A549 treated with AZD9567 at 1 μM for 4 hours (cell line): ENCODE measurements around the gene CHRFAM7A. TPM values are rescaled to one million over a fixed set of nuclear protein-coding genes. Genes with fewer than 3 reads are reported as not detected.

ENCODE experiments used
- total RNA-seq: library from RNA; stranded (reverse); fragments of 200-300 nt; extraction: Qiagen RNA extraction; gene quantifications from 5 replicates; pipeline ENCODE4 v1.2.3, GENCODE V29; 2022; ENCODE audit not compliant: insufficient read depth

Gene CHRFAM7A
- 5.7 to 11.8 TPM (median 7.3 TPM) in 5 replicates for total RNA-seq

DNA sequence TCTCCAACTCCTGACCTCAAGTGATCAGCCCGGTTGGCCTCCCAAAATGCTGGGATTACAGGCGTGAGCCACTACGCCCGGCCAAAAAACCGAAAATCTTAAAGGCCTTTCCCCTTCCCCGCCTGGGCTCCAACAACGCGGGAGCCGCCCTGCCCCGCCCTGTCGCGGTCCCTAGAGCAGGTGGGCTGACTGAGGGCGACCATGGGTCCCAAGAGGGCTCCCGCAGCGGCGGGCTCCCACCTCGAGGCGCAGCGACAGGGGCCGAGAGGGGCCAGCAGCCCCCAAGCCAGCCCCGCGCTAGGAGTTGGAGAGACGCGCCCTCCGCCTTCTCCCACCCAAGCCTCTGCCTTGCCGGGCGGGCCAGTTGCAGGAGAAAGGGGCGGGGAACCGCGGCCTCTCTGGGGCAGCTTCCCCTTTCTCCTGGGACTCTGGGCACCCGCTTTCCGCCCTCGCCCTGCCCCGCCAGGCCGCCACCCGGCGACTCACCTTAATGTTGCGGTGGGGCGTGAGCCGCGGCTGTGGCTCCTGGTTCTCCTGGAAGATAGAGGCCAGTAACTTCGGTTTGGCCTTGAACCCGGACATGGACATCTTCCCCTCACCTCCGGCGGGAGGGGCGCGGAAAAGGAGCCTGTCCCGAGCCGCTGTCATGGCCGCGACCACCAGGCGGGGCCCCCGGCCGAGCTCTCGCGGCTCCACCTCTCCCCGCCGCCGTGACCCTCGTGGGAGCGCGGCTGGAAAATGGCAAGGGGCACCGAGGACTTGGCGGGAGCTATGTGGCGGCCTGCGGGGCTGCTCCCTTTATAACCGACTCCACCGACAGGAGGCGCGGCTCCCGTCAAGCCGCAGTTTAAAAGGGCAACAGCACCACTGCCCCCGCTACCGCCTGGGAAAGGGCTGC, at the start of gene CHRFAM7A:
CHRFAM7A (minus strand) TSS at position 775 of the 898 bp plus-strand sequence. CDS start 10,189 bp downstream, outside the sequence.

DNA sequence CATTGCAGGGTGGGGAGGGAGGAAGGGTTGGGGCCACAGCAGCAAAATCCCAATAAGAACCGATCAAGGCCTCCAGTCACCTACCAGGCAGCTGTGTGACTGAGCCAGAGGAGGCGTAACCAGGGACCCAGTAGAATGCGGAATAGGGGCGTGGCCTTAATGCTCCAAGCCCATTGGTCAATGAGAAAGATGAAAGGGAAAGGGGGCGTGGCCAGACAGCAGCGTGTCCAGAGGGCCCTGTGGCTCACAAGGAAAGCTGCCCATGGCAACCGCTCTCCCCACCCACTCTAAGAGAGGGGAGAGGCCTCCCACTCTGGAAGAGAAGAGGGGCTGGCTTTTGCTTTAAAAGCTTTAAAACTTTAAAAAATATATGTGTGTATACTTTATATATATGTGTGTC, 20.8 kb upstream of the CHRFAM7A start, which contains the start of gene GOLGA8R:
GOLGA8R (minus strand) TSS at position 101 of the 400 bp plus-strand sequence; CDS start at position 3, 98 bp downstream.

Other genes starting within 250 kb of the CHRFAM7A start
- gene GOLGA8R, start 20.7 kb upstream of the CHRFAM7A start, total RNA-seq, result 0.15 to 0.41 TPM (median 0.31 TPM) in 4 of 5 replicates, not detected in the other
- 0.13 to 0.28 TPM (median 0.15 TPM) in 3 of 5 replicates, not detected in the others for gene GOLGA8Q, start 158.5 kb upstream of the CHRFAM7A start, total RNA-seq
- 1.7 to 4.4 TPM (median 3.2 TPM) in 5 replicates for gene GOLGA8H, start 210.5 kb upstream of the CHRFAM7A start, total RNA-seq